AML-193 (cell line): ENCODE data around the gene HERC3.

Experiments used
- DNase-seq, 2 experiments: peaks; one replicate each; lab custom pipeline; 2025; lab: John Stamatoyannopoulos, UW

Gene HERC3

GRCh38 chr4:88746206-88746605 is 153.9 kb downstream of the HERC3 start:
- no peak for DNase-seq

- no peak for DNase-seq
Observed at GRCh38 chr4:88747351-88747750, 155.1 kb downstream of the HERC3 start.

GRCh38 chr4:88750369-88750768 is 158.1 kb downstream of the HERC3 start:
- DNase-seq = no peak

GRCh38 chr4:88751258-88752075 is 159.2 kb downstream of the HERC3 start:
- no peak for DNase-seq

GRCh38 chr4:88752076-88752463 is 159.8 kb downstream of the HERC3 start:
- no peak for DNase-seq

GRCh38 chr4:88752754-88753153 is 160.5 kb downstream of the HERC3 start:
- DNase-seq = no peak

- DNase-seq = no peak
Observed at GRCh38 chr4:88753658-88754571, 161.6 kb downstream of the HERC3 start.

- DNase-seq = no peak
Observed at GRCh38 chr4:88754796-88755195, 162.5 kb downstream of the HERC3 start.

GRCh38 chr4:88755454-88755853 is 163.2 kb downstream of the HERC3 start:
- no peak for DNase-seq

- DNase-seq = no peak
Observed at GRCh38 chr4:88756149-88756548, 163.9 kb downstream of the HERC3 start.

- DNase-seq = no peak
Observed at GRCh38 chr4:88757067-88757466, 164.8 kb downstream of the HERC3 start.

- DNase-seq = no peak
Observed at GRCh38 chr4:88757776-88758175, 165.5 kb downstream of the HERC3 start.
